Lower leg skin (tissue), 3 donors: ENCODE data around the gene CEND1.

Experiments
- POLR2A ChIP-seq, 2 donors: fragments of 450-650 bp; IDR thresholded peaks; one replicate each; pipeline ENCODE4 v1.6.1; 2016 to 2017; ENCODE audit warnings: antibody characterized with exemption in 2 of 2, mild to moderate bottlenecking in 1 of 2, moderate library complexity in 1 of 2
- TF ChIP-seq, protein P1 (sequence below), 3 donors: fragments of 450-650 bp; IDR thresholded peaks; one replicate each; pipeline ENCODE4 v1.5.1; 2016; ENCODE audit warnings: antibody characterized with exemption in 3 of 3, mild to moderate bottlenecking in 3 of 3, moderate library complexity in 2 of 3

GRCh38 chr11:827146-827896, 37.4 kb upstream of the CEND1 start:
- TF ChIP-seq, protein P1, sequence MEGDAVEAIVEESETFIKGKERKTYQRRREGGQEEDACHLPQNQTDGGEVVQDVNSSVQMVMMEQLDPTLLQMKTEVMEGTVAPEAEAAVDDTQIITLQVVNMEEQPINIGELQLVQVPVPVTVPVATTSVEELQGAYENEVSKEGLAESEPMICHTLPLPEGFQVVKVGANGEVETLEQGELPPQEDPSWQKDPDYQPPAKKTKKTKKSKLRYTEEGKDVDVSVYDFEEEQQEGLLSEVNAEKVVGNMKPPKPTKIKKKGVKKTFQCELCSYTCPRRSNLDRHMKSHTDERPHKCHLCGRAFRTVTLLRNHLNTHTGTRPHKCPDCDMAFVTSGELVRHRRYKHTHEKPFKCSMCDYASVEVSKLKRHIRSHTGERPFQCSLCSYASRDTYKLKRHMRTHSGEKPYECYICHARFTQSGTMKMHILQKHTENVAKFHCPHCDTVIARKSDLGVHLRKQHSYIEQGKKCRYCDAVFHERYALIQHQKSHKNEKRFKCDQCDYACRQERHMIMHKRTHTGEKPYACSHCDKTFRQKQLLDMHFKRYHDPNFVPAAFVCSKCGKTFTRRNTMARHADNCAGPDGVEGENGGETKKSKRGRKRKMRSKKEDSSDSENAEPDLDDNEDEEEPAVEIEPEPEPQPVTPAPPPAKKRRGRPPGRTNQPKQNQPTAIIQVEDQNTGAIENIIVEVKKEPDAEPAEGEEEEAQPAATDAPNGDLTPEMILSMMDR (IDR thresholded peaks at IDR 0.05) = no peak
- no peak for TF ChIP-seq POLR2A (IDR thresholded peaks at IDR 0.05)
